Activated CD4-positive, alpha-beta T cell treated with anti-CD3 and anti-CD28 coated beads, Interleukin-2, amount 50 U/mL, for 16 hours (primary cell): Measurements from ENCODE around the gene SH3TC2.
A peak's percentile ranks its signal among the peaks of the same experiment; 100 is the strongest.

ENCODE experiments used
- DNase-seq: peaks from one replicate; pipeline ENCODE4 v3.0.0-alpha.2; 2020

Gene SH3TC2

DNA sequence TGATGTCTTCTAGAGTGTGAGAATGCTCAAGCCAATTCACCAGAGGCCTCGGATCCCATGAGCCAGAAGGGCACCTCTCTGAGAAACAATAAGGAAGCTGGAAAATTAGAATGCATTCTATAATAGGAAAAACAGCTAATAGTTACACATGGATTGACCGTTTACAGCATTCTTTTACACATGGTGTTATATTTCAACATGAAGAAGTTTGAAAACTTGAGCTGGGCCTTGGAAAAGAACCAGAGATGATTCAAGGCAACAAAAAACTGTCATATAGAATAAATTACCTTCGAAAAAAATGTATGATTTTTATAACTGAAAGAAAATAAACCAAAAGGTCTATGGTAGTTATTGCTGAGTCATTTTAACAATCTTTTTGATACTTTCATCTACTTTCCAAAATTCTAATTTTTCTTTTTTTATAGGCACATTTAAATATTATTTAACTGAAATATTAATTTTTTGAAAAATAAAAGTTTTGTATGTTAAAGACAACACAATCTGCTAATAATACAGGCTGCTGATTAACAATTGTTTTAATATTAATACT is 6.2 kb downstream of the SH3TC2 start:
- no peak for DNase-seq

DNA sequence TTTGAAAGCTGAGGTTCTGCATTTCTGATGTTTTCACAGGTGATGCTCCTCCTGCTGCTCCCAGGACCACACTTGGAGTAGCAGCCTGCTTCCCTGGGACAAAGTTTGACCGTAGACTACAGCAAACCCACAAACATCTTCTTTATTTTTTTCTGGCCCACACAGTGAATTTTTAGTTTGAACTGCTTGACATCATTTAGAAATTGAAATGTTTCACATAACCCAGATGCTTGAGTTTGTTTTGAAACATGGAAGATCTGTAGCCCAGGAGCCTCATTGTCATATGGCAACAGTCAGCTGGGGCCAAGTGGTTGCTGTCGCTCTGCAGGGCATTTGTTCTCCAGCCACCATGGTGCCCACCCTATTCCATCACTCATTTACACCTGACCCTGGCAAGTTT is 8.4 kb downstream of the SH3TC2 start:
- no peak for DNase-seq

DNA sequence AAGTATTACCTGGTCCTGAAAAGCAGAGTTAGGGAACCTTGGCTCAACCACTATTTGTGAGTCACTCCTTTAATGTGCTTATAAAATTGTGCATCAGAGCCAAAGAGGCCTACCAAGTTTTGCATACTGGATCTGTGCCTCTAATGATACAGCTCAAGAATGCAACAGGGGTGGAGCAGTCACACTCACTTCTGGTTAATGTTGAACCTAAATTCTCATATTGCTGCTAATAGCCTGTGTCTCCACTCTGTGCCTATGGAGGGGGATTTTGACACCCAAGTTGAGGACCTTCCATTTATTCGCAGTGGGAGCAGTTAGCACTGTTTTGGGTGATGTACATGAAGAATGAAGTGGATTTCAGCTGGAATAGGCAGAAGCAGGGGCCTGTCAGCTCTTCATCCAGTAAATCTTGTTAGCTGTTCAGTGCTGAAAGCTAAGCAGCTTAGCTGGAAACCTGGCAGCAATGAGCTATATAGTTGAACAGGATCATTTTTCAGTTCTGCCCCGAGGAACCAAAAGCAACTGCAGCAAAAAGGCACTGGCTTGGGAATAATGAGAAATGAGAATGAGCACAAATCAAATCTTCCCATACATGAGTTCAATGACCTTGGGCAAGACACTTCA is 9.7 kb downstream of the SH3TC2 start:
- no peak for DNase-seq

DNA sequence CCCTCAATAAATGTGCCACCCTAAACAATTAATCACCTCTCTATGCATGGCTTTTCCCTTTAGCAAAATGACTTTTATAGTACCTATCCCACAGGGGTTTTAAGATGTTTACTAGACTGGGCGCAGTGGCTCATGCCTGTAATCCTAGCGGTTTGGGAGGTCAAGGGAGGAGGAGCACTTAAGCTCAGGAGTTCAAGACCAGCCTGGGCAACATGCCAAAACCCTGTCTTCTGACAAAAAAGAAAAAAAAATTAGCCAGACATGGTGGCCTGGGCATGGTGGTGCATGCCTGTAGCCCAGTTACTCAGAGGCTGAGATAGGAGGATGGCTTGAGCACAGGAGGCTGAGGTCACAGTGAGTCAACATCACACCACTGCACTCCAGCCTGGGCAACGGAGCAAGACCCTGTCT is 13.5 kb downstream of the SH3TC2 start:
- no peak for DNase-seq

DNA sequence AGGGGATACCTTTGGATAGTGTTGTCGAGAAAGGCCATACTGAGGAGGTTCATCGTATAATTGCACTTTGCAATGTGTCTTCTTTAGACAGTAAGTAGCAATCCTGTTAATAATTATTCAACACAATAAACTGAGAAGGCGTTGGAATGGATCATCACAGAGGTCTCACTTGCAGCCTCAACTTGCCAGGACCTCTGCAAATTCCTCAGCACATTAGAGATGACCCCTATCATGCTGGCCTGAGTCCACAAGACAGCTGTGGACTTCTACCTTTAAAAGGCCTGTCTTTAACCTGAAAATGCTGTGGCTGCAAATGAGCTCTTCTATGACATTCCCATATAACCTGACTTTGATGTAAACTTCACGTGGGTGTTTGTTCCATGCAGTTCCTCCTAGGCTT is 14.1 kb downstream of the SH3TC2 start:
- DNase-seq: no peak

DNA sequence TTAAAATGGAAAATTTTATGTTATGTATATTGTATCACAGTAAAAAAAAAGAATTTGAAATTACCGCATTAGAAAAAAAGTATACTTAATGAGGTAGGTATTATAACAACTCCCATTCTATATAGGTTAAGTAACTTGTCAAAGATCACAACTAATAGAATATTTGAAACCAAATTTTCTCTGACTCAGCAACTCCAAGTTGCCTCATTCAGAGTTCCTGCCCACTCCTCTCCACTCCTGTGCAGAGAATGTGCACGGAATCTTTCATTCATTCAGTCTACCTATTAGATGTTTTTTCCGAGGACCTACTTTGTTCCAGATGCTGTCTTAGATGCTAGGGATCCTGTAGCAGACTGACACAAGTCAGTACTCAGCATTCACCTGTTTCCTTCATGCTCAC is 15.4 kb downstream of the SH3TC2 start:
- no peak for DNase-seq

DNA sequence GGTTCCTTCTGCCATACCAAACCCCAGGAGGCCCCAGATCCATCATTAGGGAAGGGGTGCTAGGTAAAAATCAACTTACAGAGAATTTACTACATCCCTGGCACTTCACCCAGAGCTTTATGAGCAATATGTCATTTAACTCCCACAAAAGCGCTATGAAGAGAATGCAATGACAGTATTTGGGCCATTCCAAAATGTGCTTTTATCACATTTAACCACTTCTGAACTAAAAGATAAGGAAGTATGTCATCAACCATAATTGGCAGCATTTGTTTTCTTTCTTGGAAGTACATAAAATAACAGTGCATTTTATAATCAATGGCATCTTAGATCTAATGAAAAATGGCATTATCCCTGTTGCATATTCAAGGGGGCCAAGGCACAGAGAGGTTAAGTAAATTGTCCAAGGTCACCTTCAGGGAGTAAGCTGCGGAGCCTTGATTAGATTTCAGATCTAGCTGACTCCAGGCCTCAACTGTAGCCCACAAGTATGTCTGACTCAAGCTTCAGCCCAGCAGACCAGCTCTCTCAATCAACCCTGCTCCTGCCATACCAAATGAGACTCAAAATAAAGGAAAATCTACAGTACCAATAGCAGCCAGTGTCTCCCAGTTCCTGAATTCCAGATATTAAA is 16.5 kb downstream of the SH3TC2 start:
- DNase-seq: no peak

DNA sequence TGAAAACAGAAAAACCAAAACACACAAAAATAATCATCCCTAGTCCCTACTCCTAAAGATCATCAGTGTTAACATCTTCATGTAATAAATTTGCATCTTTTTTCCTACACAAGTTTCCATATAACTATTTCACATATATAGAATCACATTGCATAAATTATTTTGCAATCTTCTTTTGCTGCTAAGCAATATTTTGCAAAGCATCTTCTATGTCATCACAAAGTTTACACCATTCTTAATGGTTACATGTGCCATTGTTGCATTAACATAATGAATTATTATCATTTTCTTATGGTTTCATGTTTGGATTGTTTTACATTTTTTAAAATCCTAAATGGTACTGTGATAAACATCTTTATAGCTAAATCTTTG is 17.8 kb downstream of the SH3TC2 start:
- no peak for DNase-seq

DNA sequence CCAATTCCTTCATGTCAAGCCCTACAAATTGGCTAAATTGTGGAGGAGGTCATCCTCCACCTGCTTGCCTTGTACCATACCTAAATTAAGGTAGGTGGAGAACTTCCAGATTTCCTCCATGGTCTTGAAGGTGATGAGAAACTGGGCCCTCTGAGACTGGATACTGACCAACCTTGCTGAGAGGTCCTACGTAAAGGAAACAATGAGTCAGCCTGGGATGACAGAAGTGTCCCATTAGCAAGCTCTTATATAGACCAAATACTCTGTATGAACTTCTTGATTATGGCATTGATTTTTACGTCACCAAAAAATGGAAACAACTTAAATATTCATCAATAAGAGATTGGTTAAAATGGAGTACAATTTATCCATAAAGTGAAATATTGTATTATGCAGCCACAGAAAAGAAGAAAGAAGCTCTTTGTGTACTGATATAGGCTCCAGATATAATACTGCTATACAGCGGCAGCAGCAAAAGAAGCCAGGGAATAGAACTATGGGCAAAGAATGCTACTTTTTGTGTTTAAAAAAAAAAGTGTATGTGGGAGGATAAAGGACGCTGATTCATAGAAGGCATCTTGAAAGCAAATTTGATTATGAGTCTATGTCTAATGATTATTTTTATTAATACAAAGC is 18.3 kb downstream of the SH3TC2 start:
- no peak for DNase-seq

DNA sequence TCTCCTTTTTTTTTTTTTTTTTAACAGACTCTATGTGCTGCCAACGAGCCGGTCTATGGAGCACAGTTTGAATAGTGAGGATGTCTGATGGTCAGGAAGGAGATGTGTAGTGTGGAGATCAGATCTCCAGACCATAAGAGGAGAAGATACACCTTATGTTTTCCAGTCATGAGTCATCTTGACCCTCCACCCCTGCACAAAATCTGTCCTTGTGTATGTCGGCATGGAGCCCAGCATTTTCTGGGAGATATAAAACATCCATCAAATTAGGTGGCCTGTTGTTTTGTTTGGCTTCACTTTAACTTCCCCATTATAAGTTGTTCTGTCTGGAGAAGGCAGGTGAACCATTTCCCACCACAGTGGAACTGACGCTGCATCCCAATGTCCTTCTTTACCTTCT is 19.2 kb downstream of the SH3TC2 start:
- DNase-seq: no peak

DNA sequence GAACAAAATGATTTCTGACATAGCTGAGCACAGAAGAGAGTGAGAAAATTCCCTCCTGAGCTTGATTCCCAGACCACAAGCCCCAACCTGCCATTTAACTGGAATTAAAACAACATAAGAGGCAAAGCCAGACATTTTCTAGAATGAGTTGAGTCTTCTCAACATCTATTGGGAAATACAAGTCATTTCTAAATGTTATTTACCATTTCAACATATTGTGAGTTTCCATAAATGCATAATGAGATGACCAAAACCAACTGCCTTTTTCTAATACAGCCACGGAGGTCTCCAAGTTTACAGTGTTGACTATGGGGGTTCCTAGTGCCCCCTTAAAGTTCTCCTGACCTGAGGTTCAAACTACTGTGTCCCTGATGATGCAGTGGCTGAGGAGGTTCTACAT is 20.0 kb downstream of the SH3TC2 start:
- no peak for DNase-seq

DNA sequence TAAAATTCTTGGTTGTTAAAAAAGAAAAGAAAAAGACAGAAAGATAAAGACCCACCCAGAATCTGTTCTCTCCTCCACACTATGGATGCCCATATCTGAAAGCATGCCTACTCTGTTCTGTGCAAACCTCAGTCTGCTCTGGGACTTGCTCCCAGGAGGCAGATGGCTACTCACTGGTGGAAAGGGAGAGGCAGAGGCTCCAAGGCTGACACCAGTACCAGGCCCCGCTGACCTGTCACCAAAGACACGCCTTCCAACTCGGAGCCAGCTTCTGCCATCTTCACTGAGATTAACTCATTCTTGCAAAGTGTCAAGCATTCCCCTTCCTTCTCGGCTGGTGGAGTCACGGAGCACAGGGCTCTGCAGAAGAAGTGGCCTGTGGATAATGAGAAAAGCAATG is 21.6 kb downstream of the SH3TC2 start:
- no peak for DNase-seq

DNA sequence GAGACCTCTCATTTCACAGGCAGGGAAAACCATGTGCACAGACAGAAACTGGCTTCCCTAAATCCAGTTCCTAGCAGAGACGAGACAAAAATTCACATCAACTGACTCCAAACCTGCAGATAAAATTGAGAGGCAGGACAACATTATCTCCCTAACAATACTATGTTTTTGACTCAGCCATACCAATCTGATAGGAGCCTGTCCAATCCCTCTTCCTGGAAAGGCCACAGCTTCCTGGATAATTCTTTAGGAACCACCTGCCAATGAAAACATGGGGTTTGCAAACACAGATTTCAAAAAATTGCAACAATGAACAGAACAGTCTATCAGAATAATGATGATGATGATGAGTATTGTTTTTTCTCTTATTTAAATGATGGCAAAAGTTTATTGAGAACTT is 22.4 kb downstream of the SH3TC2 start:
- DNase-seq: no peak

DNA sequence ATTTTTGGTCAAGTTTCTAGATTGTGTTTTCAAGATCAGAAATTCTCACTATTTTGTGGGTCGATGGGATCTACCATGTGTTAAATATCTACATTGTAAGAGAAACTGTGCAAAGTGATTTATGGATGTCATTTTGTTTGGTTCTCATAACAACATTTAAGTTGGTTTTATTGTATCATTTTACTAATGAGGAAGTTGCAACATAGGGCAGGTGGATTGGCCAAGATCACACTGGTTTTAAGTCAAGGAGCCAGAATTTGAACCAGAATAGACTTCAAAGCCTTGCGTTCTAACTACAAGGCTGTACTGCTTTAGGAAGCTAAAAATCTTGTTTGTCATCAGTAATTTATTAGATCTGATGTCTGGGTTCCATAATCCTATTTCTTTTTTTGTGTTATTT is 23.4 kb downstream of the SH3TC2 start:
- no peak for DNase-seq

DNA sequence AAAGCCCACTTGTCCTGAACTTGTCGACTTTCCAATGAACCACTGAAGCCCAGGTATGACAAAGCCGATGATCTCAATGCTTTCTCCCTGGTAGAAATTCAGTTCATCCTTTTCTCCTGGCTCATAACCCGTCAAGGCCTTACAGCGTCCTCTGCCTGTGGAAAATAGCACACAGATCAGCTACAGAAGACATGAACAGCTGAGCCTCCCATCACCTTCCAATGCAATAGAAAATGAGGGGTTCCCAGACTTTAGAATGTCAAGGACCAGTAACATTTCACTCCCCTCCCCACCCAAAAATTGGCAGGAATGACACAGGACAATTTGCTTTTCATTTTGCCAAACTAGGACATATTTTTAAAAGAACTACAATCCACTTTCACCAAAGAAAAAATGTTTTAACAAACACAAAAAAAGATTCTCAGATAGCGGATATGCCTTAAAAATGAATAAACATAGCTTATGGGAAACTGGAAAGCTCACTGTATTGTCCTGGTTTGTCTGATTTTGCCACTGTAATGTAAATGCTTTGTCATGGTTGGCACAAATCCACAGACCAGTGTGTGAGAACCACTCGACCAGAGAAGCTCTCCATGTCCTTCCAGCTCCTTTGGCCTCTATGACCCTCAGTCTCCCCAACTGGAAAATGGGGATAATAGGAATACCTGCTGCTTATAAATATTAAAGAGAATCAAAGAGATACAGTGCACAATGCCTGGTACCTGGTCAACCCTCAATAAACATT is 24.4 kb downstream of the SH3TC2 start:
- DNase-seq: no peak

DNA sequence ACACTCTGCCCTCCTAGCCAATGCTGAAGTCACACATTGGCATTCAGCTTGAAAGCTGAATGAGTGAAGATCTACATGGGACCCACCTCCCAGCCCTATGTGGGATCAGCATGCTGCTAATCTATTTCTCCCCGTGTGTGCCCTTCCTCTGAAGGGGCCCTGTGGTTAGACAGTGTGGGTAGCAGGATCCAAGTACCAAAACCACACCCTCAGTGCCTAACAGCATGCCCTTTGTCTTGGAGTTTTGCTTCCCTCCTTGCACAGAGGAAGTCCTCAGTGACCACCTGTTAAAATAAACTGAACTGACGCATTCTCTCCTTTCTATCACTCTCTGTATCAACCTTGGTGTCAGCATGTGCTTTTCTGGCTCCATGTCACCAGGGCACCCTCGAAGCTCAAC is 25.0 kb downstream of the SH3TC2 start:
- DNase-seq: peak; percentile 34

DNA sequence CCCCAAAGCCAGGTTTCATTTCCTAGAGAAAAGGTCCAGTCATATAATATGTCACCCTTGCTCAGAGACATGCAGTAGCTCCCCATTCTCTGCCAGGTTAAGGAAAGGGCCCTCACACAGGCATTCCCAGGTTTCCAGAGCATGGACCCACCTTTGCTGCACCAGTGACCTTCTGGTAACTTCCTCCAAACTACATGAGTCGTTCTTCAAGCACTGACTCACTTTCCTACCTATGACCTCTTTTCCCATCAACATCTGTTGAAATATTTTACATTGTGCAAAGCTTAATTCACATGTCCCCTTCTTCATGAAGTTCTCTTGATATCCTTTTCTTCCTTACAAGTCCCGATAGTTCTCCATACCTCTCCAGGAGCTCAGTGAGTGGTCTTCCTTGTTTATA is 25.9 kb downstream of the SH3TC2 start:
- DNase-seq: no peak

DNA sequence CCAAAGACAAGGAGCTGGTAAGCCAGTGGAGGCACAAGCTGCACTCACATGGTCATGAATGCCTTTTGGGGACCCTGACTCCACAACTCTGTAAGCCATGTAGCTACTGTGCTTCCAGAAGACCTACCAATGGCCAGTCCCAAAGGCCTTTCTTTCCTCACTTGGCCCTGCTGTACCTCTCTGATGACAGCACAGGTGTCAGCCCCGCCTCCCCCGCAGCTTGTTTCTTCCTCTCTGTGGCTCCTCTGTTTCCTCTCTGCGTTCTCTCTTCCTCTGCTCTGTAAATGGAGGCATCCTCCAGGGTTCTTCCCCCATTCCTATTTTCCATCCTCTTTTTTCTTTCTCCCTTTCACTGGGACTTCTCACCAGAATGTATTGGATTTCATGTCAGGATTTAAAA is 26.7 kb downstream of the SH3TC2 start:
- no peak for DNase-seq

DNA sequence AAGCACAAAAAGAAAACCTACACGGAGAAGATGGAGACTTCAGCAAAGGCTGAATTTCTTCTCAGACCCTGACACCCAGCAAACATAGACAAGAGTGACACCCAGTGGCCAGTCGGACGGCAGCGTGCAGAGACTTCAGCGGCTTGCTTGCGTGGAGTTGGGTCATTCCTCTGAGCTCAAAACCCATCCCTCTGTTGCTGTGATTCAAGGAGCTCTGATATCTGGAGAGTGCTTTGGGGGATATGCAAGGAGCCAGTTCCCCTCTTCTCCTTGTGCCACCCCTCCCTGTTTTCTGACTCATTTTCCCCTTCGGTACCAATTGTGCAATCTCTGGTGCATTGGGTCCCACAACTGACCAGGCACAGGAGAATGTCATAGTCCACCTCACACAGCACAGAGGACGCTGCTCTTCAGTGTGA is 27.5 kb downstream of the SH3TC2 start:
- DNase-seq: peak; percentile 77

DNA sequence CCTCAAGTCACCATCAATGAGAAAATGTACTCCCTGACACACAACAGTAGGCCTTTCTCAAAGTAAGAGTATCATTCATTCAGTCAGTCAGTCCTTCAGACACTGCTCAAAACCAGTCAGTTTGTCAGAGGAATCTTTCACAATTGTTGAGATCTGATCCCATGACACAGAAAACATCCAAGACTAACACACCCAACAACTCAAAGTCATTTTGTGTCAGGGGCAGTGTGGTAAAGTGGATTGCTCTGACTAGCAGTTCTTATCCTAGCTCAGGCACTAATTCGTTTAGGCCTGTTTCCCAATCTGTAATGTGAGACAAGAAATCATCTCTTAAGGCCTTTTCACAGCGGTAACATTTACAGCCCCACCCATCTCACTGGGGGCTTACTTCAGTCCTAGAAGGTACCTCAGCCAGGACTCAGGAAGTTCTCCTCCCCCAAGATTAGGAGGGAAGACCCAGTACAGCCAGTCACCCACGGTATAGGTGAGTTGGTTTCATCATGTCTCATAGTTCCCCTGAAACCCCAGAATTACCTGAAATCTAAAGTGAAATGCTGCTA is 31.9 kb downstream of the SH3TC2 start:
- DNase-seq: no peak

DNA sequence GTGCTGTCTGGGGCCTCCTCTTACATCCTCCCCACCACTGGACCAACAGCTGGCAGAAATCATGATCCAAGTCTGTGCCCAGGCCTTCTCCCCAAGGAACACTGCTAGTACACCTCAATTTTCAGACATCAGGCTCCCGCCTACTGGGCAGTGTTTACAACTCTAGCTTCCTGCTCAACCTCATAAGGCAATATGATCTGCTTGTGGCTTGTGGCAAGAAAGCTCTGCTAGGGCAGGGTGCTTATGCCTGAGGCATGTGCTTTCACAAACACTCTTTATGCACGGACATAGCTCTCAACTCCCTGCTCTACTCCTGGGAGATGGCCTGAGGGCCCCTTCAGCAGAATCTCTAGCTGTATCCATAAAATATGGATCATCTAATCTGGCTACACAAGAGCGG is 32.5 kb downstream of the SH3TC2 start:
- no peak for DNase-seq

DNA sequence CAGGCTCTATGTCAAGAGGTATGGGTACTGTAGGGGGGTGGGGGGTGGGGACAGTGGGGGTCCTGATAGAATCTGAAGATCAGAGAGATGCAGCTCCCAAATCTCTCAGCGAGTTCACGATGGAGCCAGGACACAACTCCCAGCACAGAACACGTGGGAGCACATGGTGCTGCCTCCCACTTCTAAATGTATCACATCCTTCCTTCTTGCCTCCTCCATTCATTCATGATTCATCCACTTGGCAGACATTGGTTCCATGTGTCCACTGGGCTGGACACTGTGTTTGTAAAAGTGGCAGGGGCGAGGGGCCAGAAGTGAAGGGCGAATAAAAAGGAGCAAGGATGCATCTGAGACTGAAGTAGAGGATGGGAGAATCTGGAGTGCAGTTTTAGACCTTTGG is 33.9 kb downstream of the SH3TC2 start:
- no peak for DNase-seq

DNA sequence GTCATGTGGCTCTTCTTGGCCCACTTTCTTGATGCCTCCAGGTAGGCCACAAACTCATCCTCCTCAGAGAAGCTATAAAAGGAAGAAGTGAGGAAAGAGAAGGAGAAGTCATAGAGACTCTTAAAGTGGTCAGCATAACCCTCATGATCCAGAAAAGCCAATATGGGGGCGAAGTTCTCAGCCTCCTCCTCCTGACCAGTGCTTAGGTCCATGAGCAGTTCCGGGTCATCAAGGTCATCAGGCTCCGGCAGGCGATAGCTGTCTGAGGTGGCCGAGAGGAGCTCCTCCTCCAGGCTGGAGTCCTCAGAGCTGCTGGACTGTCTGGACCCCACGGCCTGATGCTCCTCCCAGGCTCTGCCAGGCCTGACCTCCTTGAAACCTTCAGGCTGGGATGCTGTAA is 34.7 kb downstream of the SH3TC2 start:
- DNase-seq: no peak
